Measurements from ENCODE around the gene MLPH. TPM values are rescaled to one million over a fixed set of nuclear protein-coding genes. Genes with fewer than 3 reads are reported as not detected.

MLPH gene
- total and polyA plus RNA-seq, 9 of the 15 experiments (the other 6 are each of a cell fraction or from before 2014, with no cell fraction given) = 0.22 TPM; not detected in 8

- no peak for TF ChIP-seq UBTF (IDR thresholded peaks at IDR 0.05; ENCODE audit: borderline replicate concordance in 1 of 2, low read depth in 2 of 2, low read length in 2 of 2)
These were observed at the start of gene MLPH (continued) for GRCh38 chr2:237486819-237487448.

GRCh38 chr2:237437566-237437965, 49.5 kb upstream of the MLPH start:
- DNase-seq (ENCODE audit: extremely low read depth in 1 of 4, low spot score in 3 of 4) (no peak), ATAC-seq (no peak), FAIRE-seq (no peak)
- in situ Hi-C loops (cut with MboI) = no loop called here
- H3K4me2 ChIP-seq (ENCODE audit: insufficient read depth, low read length) = no peak overlapping the region
- ChIA-PET POLR2A (no interaction called here), CTCF (ENCODE audit: low intra/inter-chr PET ratio) (no interaction called here)
- H3K9me1 ChIP-seq (ENCODE audit: control insufficient read depth, insufficient read depth, low read length) = no peaks in the 10 kb centered on the region
- no peak overlapping the region; a peak in 1 of 4 replicates for H3K9ac ChIP-seq (ENCODE audit: insufficient read depth in 1 of 2, low read depth in 2 of 2, low read length in 2 of 2)
- no peaks in the 10 kb centered on the region for H3K9me3 ChIP-seq (replicated peaks; ENCODE audit: control insufficient read depth, insufficient read depth, low read depth, low read length)
- no peaks in the 10 kb centered on the region for H4K20me1 ChIP-seq (replicated peaks; ENCODE audit: control insufficient read depth, insufficient read depth, low read length)
- H3K27ac ChIP-seq (ENCODE audit: extremely low read depth, low read depth, low read length) = no peak overlapping the region
- no peak overlapping the region for H3K4me3 ChIP-seq
- H3K27me3 ChIP-seq (ENCODE audit: control insufficient read depth in 2 of 2, insufficient read depth in 2 of 2, low read length in 2 of 2) = peaks cover 0 to 22% of the 10 kb centered on the region in 2 experiments; a peak in 2 of 5 replicates
- peaks cover 0 to 3% of the 10 kb centered on the region in 2 experiments; a peak in 2 of 5 replicates for H3K4me1 ChIP-seq (replicated peaks in 1 of 2; ENCODE audit: control insufficient read depth in 2 of 2, insufficient read depth in 2 of 2, low read length in 2 of 2)
- 7% methylated on average over 2 of the region's 5 CpGs for WGBS (ENCODE audit: insufficient coverage, low coverage, missing lambda C conversion rate)
- no peak overlapping the region for H2AFZ ChIP-seq (ENCODE audit: low read depth, low read length)
- H3K79me2 ChIP-seq (ENCODE audit: control insufficient read depth, insufficient read depth, low read length) = no peaks in the 10 kb centered on the region
- no TSS peak for BruUV-seq (replicated peaks)
- intact Hi-C loops (cut with micrococcal nuclease) = no loop called here
- no peaks in the 10 kb centered on the region for H3K36me3 ChIP-seq (ENCODE audit: control insufficient read depth, insufficient read depth, low read length)
- TF ChIP-seq CAMTA2 (CRISPR knock-in tag; conservative IDR thresholded peaks at IDR 0.05) (no peak), MAFF (IDR thresholded peaks at IDR 0.05; ENCODE audit: low read length) (no peak), ETV6 (IDR thresholded peaks at IDR 0.05; ENCODE audit: borderline replicate concordance in 1 of 2, low read depth in 2 of 2, low read length in 1 of 2) (no peak), ETV6 (CRISPR knock-in tag; IDR thresholded peaks at IDR 0.05; ENCODE audit: borderline replicate concordance) (no peak), ZFX (CRISPR knock-in tag; IDR thresholded peaks at IDR 0.05) (no peak), EP400 (IDR thresholded peaks at IDR 0.05) (no peak), TGIF2 (CRISPR knock-in tag; IDR thresholded peaks at IDR 0.05) (no peak), ZNF668 (CRISPR knock-in tag; IDR thresholded peaks at IDR 0.05) (no peak), TAL1 (IDR thresholded peaks at IDR 0.05) (no peak), RCOR1 (IDR thresholded peaks at IDR 0.05; ENCODE audit: borderline replicate concordance in 1 of 2, low read depth in 2 of 2, low read length in 2 of 2) (no peak), CBX8 (IDR thresholded peaks at IDR 0.05; ENCODE audit: borderline replicate concordance, extremely low read depth, low read depth, low read length, poor library complexity, severe bottlenecking) (no peak), RBFOX2 (IDR thresholded peaks at IDR 0.05; ENCODE audit: low read depth, low read length) (no peak), TAF9B (IDR thresholded peaks at IDR 0.05; ENCODE audit: partially characterized antibody) (no peak), KDM5B (IDR thresholded peaks at IDR 0.05; ENCODE audit: insufficient replicate concordance, low read depth, low read length) (no peak), ZNF655 (CRISPR knock-in tag; IDR thresholded peaks at IDR 0.05) (no peak), ARID2 (IDR thresholded peaks at IDR 0.05) (no peak), TBP (optimal IDR thresholded peaks at IDR 0.05; ENCODE audit: low read depth, low read length) (no peak)

Measured in K562 (cell line).